GM19023 (cell line): Measurements from ENCODE around the gene MTG2.

Experiments
- ATAC-seq: cut with Tn5 transposase; IDR thresholded peaks from one replicate; pipeline ENCODE4 v1.9.1; 2021; ENCODE audit warnings: mild to moderate bottlenecking, moderate library complexity; ENCODE audit not compliant: unreplicated experiment

Gene MTG2

GRCh38 chr20:62182469-62183425 is at the start of gene MTG2:
TSS of gene MTG2 (plus strand) at chr20:62183028. CDS start at chr20:62193421, 10,393 bp downstream.
- ATAC-seq: peak; percentile 94

- no peak for ATAC-seq
Measured at GRCh38 chr20:62133051-62133845, 49.6 kb upstream of the MTG2 start.

- no peak for ATAC-seq
Measured at GRCh38 chr20:62133864-62134263, 49.0 kb upstream of the MTG2 start.

GRCh38 chr20:62134735-62135231 is 48.0 kb upstream of the MTG2 start:
- ATAC-seq: no peak

- no peak for ATAC-seq
Measured at GRCh38 chr20:62135573-62136266, 47.1 kb upstream of the MTG2 start.

- no peak for ATAC-seq
Measured at GRCh38 chr20:62136283-62137091, 46.3 kb upstream of the MTG2 start.

GRCh38 chr20:62137092-62137384 is 45.8 kb upstream of the MTG2 start:
- ATAC-seq: no peak

- no peak for ATAC-seq
Measured at GRCh38 chr20:62137478-62138203, 45.2 kb upstream of the MTG2 start.

GRCh38 chr20:62138204-62138543 is 44.7 kb upstream of the MTG2 start:
- no peak for ATAC-seq

GRCh38 chr20:62138912-62139311 is 43.9 kb upstream of the MTG2 start:
- ATAC-seq: no peak

GRCh38 chr20:62139636-62140035 is 43.2 kb upstream of the MTG2 start:
- no peak for ATAC-seq

- no peak for ATAC-seq
Measured at GRCh38 chr20:62141043-62141396, 41.8 kb upstream of the MTG2 start.

GRCh38 chr20:62141397-62142251 is 41.2 kb upstream of the MTG2 start:
- no peak for ATAC-seq

- peak; percentile 25 for ATAC-seq
Measured at GRCh38 chr20:62142252-62143080, 40.4 kb upstream of the MTG2 start.

- peak; percentile 73 for ATAC-seq
Measured at GRCh38 chr20:62143081-62143956, 39.5 kb upstream of the MTG2 start, which contains the start of the genes PSMA7 and SS18L1. TSS of gene PSMA7 (minus strand) at chr20:62143394. CDS start at chr20:62143303, 91 bp downstream. TSS of gene SS18L1 (plus strand) at chr20:62143769. CDS start at chr20:62143821, 52 bp downstream.

GRCh38 chr20:62143957-62144825 is 38.6 kb upstream of the MTG2 start:
- ATAC-seq: peak; percentile 9
